H54 (cell line): ENCODE results near the gene LRRC1.

Experiments
- DNase-seq: peaks from one replicate; pipeline ENCODE4 v3.0.0; 2011; ENCODE audit warnings: low spot score, mixed read lengths; ENCODE audit not compliant: insufficient read length
- FAIRE-seq: peaks from 3 replicates; lab custom pipeline; 2011; peaks lifted over from hg19 to GRCh38; lab: Jason Lieb, UNC
- POLR2A ChIP-seq: IDR thresholded peaks from 2 replicates; pipeline ENCODE4 v1.6.1; 2011; ENCODE audit warnings: low read depth, mild to moderate bottlenecking, low read length

LRRC1 gene

DNA sequence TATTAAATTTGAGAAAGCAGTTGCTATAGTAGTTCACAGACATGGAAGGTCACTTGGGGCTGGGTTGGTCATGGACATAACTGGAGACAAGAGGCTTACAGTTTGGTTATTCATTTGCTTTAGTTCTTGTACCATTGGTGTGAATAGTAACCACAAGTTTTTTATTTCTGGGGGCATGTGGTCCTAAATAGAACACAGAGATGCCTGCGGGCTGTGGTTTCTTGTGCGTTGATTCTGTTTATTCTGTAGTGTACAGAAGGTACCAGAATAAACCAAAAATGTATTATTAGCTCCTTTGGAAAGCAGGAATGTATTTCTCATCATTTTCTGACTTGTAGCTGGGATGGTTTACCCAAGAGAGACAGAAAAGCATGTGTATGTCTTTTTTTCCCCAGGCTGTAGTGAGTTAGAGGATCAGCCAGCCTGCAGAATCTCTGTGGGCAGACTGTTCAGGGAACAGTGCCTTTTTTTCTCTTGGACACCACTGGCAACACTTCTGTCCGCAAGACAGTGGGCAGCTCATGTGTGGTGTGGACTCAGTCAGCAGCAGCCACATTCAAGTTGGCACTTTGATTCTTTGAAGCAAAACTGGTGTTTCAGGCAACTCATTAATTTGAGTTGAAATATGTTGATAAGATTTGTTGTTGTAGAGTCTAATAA is 122.1 kb downstream of the LRRC1 start:
- no peak for DNase-seq
- TF ChIP-seq POLR2A, result no peak
- no peak for FAIRE-seq

DNA sequence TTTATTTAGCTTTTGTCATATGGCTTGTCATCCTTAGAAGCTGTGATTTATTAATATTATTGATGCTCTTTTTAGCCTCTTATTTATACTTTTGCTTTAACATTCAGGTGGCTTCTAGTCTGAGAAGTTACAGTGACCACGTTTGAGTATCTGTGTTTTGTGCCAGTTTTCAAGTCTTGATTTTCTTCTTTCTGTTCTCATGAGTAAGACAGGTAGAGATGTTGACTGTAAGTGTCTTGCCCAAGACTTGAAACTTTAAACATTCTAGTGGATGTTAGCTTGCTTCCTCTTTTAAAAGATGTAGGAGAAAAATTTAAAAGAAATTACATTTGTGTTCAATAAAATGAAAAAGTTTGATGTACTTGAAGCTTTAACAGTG is 122.6 kb downstream of the LRRC1 start:
- no peak for FAIRE-seq
- no peak for TF ChIP-seq POLR2A

DNA sequence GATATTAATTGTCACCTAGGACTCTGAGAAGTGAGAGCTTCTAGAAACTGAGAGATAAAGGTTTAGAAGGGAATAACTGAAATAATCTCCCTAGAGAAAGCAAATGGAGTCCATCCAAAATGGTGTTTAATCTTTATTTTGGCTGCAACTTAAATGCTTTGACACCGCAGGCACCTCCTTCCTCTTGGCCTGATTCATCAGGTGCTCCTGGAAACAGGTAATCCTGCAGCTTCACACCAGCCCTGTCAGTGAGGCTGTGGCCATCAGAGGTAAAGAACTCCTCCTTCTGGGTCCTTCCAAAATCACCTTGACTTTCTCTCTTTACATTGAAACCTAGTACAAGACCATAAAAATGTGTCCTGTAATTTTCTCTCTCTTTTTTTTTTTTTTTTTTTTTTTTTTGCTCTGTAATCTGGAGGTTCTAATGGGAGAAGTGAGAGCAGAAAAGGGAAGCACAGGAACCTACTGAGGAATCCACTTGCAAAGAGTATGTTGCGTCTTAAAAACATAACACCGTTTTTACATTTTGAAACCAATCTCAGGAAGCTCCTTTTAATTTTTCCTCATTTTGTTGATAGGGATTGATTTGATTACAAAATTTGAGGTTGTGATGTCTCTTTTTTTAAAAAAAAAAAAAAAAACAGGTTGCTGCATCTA is 124.2 kb downstream of the LRRC1 start:
- no peak for FAIRE-seq
- no peak for DNase-seq
- no peak for TF ChIP-seq POLR2A

More for the DNA sequence above, 122.6 kb downstream of the LRRC1 start:
- no peak for DNase-seq

DNA sequence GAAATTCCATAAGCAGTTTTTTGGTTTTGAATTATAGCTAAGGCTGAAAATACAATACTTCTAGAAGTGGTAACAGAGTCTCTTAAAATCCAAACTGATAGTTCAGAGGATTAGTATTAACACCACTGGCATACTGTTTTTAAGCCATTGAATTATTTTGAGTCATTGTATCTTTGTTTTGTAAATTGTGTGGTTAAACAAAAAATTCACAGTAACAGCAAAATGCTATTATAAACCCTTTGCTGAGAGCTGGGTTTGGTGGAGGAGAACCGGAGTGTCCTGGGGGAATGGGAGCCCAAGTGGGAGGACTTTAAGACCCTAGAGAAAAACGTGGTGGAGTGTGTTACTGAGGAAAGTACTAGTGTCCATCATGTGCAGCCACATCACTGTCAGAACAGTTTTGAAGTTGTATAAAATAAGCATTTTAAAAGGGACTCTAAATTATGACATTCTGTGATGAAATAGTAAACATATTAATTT is 125.1 kb downstream of the LRRC1 start:
- FAIRE-seq (no peak), DNase-seq (no peak)
- TF ChIP-seq POLR2A, result no peak

DNA sequence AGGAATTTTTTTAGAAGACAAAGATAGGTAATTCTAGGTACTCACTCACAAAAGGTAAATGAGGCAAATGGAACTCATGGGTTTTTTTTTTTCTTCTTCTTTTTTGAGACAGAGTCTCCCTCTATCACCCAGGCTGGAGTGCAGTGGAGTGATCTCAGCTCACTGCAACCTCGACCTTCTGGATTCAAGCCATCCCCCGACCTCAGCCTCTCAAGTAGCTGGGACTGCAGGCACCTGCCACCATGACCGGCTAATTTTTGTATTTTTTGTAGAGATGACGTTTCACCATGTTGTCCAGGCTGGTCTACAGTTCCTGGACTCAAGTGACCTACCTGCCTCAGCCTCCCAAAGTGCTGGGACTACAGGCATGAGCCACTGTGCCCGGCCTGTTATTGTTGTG is 126.1 kb downstream of the LRRC1 start:
- DNase-seq (no peak), FAIRE-seq (no peak)
- no peak for TF ChIP-seq POLR2A

DNA sequence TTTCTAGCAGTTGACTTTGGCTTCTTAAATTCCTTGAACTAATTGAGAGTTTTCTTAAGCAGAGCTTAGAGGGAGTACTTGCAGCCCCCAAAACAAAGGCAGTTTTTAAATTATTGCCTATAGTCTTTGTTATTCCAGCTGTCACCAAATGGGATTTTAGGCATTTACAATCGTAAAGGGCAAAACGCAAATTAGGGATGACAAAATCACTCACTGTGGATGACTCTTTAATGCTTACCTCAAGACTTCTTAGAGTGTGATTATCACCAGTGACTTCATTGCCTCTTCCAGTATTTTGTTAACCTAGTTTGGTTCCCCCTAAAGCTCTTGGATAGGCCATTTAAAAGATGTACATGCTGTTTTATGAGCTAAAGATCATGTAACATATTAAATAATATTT is 126.8 kb downstream of the LRRC1 start:
- FAIRE-seq, result no peak
- DNase-seq, result no peak
- no peak for TF ChIP-seq POLR2A

DNA sequence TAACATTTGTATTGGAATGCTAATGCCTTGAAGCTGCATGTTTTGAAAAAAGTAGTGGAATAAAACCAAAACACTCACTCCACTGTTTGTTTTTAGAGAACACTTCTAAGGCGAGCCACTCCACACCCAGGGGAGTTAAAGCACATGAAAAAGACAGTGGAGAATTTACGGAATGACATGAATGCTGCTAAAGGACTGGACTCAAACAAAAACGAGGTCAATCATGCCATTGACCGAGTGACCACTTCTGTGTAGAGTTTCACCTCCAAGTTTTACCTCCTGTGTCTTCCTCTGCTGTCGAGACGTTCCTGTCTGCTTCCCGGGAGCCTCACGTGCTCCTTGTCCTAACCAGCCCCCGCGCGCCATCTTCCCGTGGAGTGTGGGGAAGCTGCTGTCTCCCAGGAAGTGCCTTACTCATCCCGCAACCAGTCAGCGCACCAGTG is 127.8 kb downstream of the LRRC1 start:
- no peak for FAIRE-seq
- no peak for DNase-seq
- no peak for TF ChIP-seq POLR2A

DNA sequence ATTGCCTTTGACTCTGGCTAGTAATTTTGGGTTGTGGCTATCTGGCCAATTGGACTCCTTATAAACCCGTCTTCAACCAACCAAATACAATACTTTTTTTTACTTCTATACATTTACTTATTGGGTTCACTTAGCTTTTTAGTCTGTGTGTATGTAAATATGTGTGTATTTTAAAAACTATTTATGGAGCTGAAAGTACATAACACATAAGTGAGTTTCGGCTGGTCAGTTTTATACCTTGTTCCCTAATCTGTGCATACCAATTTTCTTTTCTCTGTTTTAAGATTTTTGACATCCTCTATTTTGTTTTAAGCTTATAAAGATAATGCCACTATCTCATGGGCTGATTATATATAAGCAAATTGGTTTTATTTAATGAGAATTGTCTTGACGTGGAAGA is 129.5 kb downstream of the LRRC1 start:
- FAIRE-seq (no peak), DNase-seq (no peak)
- TF ChIP-seq POLR2A, result no peak

DNA sequence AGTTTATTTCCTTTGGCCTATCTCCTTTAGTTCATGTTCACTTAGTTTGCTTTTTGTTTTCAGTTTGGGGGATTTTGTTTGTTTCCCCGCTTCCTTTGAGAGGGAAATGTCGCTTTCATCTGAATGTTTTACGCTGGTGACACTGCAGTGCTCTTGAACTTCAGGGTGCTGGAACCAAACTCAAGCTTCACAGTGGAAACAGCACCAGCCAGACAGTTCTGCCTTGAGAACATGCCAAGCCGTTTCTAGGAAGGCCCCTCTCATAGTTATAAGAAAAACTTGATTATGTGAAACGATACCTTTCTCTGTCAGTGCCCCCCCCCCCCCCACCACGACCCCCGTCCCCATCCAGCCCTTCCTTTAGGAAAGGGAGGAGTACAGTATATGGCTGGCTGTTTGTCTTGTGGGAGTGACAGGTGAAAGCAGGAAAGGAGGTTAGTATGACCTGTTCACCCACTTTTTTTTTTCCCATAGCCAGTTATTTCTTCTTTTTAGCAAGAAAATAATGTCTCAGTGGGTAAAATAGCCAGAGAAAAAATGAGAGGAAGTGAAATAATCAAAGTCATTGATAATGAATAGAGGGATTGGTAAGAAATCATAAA is 130.1 kb downstream of the LRRC1 start:
- FAIRE-seq (no peak), DNase-seq (no peak)
- no peak for TF ChIP-seq POLR2A

DNA sequence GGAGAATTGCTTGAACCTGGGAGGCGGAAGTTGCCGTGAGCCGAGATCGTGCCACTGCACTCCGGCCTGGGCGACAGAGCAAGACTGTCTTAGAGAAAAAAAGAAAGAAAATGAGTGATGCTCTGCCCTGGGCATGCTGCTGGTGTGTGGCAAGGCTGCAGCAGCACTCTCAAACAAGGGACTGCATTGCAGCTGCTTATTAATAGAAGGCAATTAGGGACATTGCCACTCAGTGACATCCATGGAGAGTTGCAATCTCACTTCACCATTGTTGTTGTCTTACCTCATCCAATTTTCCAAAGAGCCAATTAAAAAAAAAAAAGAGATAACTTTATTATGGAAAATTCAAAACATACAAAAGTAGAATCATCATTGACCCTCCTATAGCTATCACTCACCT is 131.1 kb downstream of the LRRC1 start:
- DNase-seq, result no peak
- no peak for TF ChIP-seq POLR2A
- no peak for FAIRE-seq

DNA sequence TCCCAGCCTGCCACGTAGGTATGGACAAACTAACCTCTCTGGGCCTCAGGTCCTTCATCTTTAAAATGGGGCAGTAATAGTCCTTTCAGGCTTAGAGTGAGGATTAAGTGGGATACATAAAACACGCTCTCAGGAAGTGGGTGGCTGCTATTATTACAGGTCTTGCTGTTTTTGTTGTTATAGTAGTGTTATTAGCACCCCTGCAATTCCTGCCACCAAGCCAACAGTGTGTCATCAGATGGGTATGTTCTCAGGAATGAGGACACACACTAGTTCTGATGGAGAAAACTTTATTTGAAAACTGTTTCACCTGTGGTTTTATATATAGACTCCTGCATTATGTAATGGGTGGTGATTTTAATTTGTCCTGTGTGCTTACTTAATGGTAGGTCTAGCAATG is 131.7 kb downstream of the LRRC1 start:
- FAIRE-seq (peak; percentile 74), DNase-seq (peak; percentile 36)
- no peak for TF ChIP-seq POLR2A

DNA sequence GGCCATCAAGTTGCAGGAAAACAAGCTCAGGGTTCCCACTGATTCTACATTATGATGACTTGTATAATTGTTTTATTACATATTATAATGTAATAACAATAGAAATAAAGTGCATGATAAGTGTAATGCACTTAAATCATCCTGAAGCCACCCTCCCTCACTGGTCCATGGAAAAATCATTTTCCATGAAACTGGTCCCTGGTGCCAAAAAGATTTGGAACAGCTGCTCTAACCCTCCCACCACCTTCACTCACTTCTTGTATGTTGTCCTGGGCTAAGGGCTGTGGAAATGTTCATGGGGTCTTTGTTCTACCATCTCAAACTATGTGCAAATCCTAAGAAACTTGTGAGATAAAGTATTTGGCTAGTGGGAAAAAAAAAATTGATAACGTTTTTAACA is 133.8 kb downstream of the LRRC1 start:
- TF ChIP-seq POLR2A, result no peak
- DNase-seq, result no peak
- no peak for FAIRE-seq

DNA sequence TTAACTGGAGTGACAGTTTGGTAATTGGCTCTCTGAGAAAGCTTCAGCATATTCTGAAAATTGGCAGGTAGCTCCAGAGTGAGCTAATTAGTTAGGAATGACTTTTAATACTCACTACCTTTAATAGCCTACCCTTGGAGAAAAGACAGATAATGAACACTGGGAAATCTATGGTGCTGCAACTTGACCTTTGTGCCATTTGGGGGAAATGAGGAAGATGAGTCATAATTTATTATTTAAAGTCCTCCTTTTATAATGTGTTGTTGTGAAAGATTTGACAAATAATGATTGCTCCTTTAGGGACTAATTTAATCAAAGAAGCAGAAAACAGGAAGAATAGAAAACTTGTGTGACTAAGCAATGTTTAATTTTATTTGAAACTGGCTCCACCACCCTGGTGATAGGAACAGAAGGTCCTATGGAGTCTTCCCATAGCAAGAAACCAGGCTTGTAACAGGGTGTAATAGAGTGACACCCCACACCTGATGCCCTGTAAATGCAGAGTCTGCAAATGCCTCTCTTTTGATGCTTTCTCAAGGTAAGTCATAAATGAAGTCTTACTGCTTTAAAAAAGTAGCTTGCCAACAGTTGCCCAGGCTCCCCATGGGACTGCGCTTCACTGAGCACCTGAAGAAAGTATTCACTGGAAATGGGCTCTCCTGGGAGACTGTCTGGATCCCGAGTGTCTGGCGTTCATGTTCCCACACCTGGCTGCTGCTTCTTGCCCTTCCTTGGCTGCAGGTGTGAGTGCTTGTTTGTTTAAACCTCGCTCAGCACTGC is 134.4 kb downstream of the LRRC1 start:
- no peak for FAIRE-seq
- DNase-seq, result no peak
- TF ChIP-seq POLR2A, result no peak

DNA sequence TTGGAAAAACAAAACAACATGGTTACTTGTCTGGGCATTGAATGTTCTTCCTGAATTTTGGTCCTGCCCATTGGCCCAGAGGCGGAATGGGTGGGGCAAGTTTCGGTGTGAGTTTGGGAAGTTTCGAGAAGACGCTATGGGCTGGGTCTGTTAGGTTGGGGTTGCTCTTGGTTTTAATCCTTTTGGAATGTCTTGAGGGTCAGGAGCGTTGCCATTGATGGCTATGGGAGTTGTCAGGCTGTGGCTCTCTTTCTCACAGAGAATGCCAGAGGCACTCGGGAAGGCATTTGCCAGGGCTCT is 135.0 kb downstream of the LRRC1 start:
- FAIRE-seq, result no peak

More for the DNA sequence above, 135.0 kb downstream of the LRRC1 start:
- no peak for TF ChIP-seq POLR2A
- no peak for DNase-seq
